CD4-positive, alpha-beta T cell treated with Interleukin-15 for 4 hours (primary cell): ENCODE data around the gene PRSS22.

Source experiments
- DNase-seq: peaks from one replicate; pipeline ENCODE4 v3.0.0-alpha.2; 2020; ENCODE audit warnings: low spot score

Gene PRSS22

GRCh38 chr16:2857451-2858244 lies at the start of gene PRSS22:
PRSS22 (minus strand) TSS chr16:2858170; CDS start chr16:2858104, 66 bp downstream.
- no peak for DNase-seq

- DNase-seq: peak; percentile 47
These were observed 49.2 kb upstream of the PRSS22 start for GRCh38 chr16:2907084-2907753.

- DNase-seq: no peak
These were observed 48.0 kb upstream of the PRSS22 start for GRCh38 chr16:2905988-2906387.

- peak; percentile 90 for DNase-seq
These were observed 47.4 kb upstream of the PRSS22 start for GRCh38 chr16:2905241-2905987.

- no peak for DNase-seq
These were observed 46.9 kb upstream of the PRSS22 start for GRCh38 chr16:2904922-2905240.

GRCh38 chr16:2904100-2904921 lies 46.3 kb upstream of the PRSS22 start:
- peak; percentile 74 for DNase-seq

- no peak for DNase-seq
These were observed 44.6 kb upstream of the PRSS22 start for GRCh38 chr16:2902337-2903130.

GRCh38 chr16:2900526-2901075 lies 42.6 kb upstream of the PRSS22 start:
- DNase-seq: no peak

- DNase-seq: no peak
These were observed 41.6 kb upstream of the PRSS22 start for GRCh38 chr16:2899564-2900072.

- no peak for DNase-seq
These were observed 41.0 kb upstream of the PRSS22 start for GRCh38 chr16:2898831-2899563.

- no peak for DNase-seq
These were observed 39.1 kb upstream of the PRSS22 start for GRCh38 chr16:2897110-2897509.

- DNase-seq: no peak
These were observed 38.6 kb upstream of the PRSS22 start for GRCh38 chr16:2896480-2897010.

- DNase-seq: no peak
These were observed 37.8 kb upstream of the PRSS22 start for GRCh38 chr16:2895813-2896212.

GRCh38 chr16:2894231-2894630 lies 36.3 kb upstream of the PRSS22 start:
- DNase-seq: no peak

- DNase-seq: no peak
These were observed 26.1 kb upstream of the PRSS22 start for GRCh38 chr16:2884041-2884451.

GRCh38 chr16:2883458-2883908 lies 25.5 kb upstream of the PRSS22 start:
- no peak for DNase-seq

GRCh38 chr16:2882650-2883457 lies 24.9 kb upstream of the PRSS22 start, which contains the start of gene FLYWCH2:
FLYWCH2 (plus strand) TSS chr16:2883215; CDS start chr16:2896450, 13,235 bp downstream.
- peak; percentile 100 for DNase-seq

- DNase-seq: no peak
These were observed 24.0 kb upstream of the PRSS22 start for GRCh38 chr16:2881783-2882649.
